M059J (cell line): Measurements from ENCODE around the gene LRPPRC. TPM values are rescaled to one million over a fixed set of nuclear protein-coding genes. Genes with fewer than 3 reads are reported as not detected.

Experiments
- total RNA-seq: library from RNA; depleted of rRNA; stranded (reverse); fragments of >200 nt; shearing (Covaris generic); gene quantifications from 2 replicates; pipeline ENCODE4 v1.2.3, GENCODE V29; 2014; rRNA removed

The LRPPRC gene
- total RNA-seq, 1 experiment from 2014 or later: 36.8 TPM

Other genes starting within 250 kb of the LRPPRC start
- gene DYNC2LI1, start 221.9 kb downstream of the LRPPRC start, total RNA-seq: 16.0 and 17.0 TPM in 2 replicates
- gene ABCG5, start 157.2 kb downstream of the LRPPRC start, total RNA-seq: not detected in 2 replicates
- not detected in 2 replicates for gene ABCG8, start 157.0 kb downstream of the LRPPRC start, total RNA-seq
- 32.2 and 33.1 TPM in 2 replicates for gene PPM1B, start 172.9 kb upstream of the LRPPRC start, total RNA-seq